ENCODE results near the gene ACSS2. TPM values are rescaled to one million over a fixed set of nuclear protein-coding genes. Genes with fewer than 3 reads are reported as not detected.
"Not testable (repeated sequence)": the region's sequence is repeated elsewhere in the genome, so short reads cannot be mapped to it uniquely, and the experiment has no call there.

ACSS2 gene
- total RNA-seq, 4 donors from 2014 or later = 48.5 to 89.6 (median 68.1) TPM

- peaks cover 0 to 5% of the 10 kb centered on the region in 2 donors for H3K4me1 ChIP-seq
- peaks cover 6 to 7% of the 10 kb centered on the region in 2 donors for H3K36me3 ChIP-seq
- TF ChIP-seq CTCF (IDR thresholded peaks at IDR 0.05) (no peak), POLR2A (IDR thresholded peaks at IDR 0.05) (no peak)
- H3K27me3 ChIP-seq = no peaks in the 10 kb centered on the region
- no peaks in the 10 kb centered on the region for H3K9me3 ChIP-seq
- H3K27ac ChIP-seq = no peak overlapping the region
- DNase-seq = no peak
- intact Hi-C loops (cut with DNase I) = no loop called here
- no peak overlapping the region for H3K4me3 ChIP-seq (replicated peaks in 1 of 3)
- WGBS, 2 donors = 92 to 93% methylated on average over 6 of the region's 6 CpGs
These were observed 3.9 kb downstream of the ACSS2 start for GRCh38 chr20:34880215-34880850.

GRCh38 chr20:34880971-34881370 is 4.6 kb downstream of the ACSS2 start:
- H3K27ac ChIP-seq; H3K27me3 ChIP-seq; H3K9me3 ChIP-seq; H3K4me1 ChIP-seq; intact Hi-C loops (cut with DNase I); H3K4me3 ChIP-seq (replicated peaks in 1 of 3); DNase-seq; H3K36me3 ChIP-seq: not testable (repeated sequence)
- 90% methylated on average over 7 of the region's 7 CpGs for WGBS, 2 donors

GRCh38 chr20:34881689-34882088 is 5.3 kb downstream of the ACSS2 start:
- H3K27ac ChIP-seq = no peak overlapping the region
- WGBS, 2 donors = 69 to 72% methylated on average over 2 of the region's 2 CpGs
- H3K27me3 ChIP-seq = no peaks in the 10 kb centered on the region
- H3K36me3 ChIP-seq = peaks cover 6 to 7% of the 10 kb centered on the region in 2 donors
- TF ChIP-seq POLR2A (IDR thresholded peaks at IDR 0.05) (no peak), CTCF (IDR thresholded peaks at IDR 0.05) (no peak)
- no peak overlapping the region for H3K4me3 ChIP-seq (replicated peaks in 1 of 3)
- intact Hi-C loops (cut with DNase I) = no loop called here
- H3K9me3 ChIP-seq = no peaks in the 10 kb centered on the region
- no peaks in the 10 kb centered on the region for H3K4me1 ChIP-seq
- DNase-seq = no peak

GRCh38 chr20:34883087-34883688 is 6.8 kb downstream of the ACSS2 start:
- Histone ChIP-seq H3K4me3 (replicated peaks in 1 of 3) (no peak overlapping the region), H3K4me1 (no peaks in the 10 kb centered on the region), H3K27me3 (no peaks in the 10 kb centered on the region), H3K9me3 (no peaks in the 10 kb centered on the region), H3K36me3 (peaks cover 6 to 7% of the 10 kb centered on the region in 2 donors), H3K27ac (no peak overlapping the region)
- DNase-seq = no peak
- TF ChIP-seq POLR2A (IDR thresholded peaks at IDR 0.05) (no peak), CTCF (IDR thresholded peaks at IDR 0.05) (no peak)
- intact Hi-C loops (cut with DNase I) = no loop called here

- Histone ChIP-seq H3K4me3 (replicated peaks in 1 of 3) (no peak overlapping the region), H3K27ac (no peak overlapping the region), H3K9me3 (no peaks in the 10 kb centered on the region), H3K4me1 (no peaks in the 10 kb centered on the region), H3K27me3 (no peaks in the 10 kb centered on the region), H3K36me3 (peaks cover 6 to 7% of the 10 kb centered on the region in 2 donors)
- 86 to 89% methylated on average over 4 of the region's 4 CpGs for WGBS, 2 donors
- DNase-seq = no peak
- TF ChIP-seq CTCF (IDR thresholded peaks at IDR 0.05) = no peak
- intact Hi-C loops (cut with DNase I) = no loop called here
These were observed 7.4 kb downstream of the ACSS2 start for GRCh38 chr20:34883809-34884208.
